GM12875 (cell line): ENCODE results near the gene SSBP3.

Experiments
- H3K4me3 ChIP-seq: one replicate; pipeline ENCODE4 v1.5.1; 2011; ENCODE audit warnings: low read depth, low read length, control low read depth
- CTCF ChIP-seq: IDR thresholded peaks from 2 replicates; pipeline ENCODE4 v1.5.1; 2011; ENCODE audit warnings: low read depth, mild to moderate bottlenecking, control low read depth, inconsistent platforms, low read length, moderate library complexity, borderline replicate concordance; ENCODE audit not compliant: insufficient read depth

Gene SSBP3

DNA sequence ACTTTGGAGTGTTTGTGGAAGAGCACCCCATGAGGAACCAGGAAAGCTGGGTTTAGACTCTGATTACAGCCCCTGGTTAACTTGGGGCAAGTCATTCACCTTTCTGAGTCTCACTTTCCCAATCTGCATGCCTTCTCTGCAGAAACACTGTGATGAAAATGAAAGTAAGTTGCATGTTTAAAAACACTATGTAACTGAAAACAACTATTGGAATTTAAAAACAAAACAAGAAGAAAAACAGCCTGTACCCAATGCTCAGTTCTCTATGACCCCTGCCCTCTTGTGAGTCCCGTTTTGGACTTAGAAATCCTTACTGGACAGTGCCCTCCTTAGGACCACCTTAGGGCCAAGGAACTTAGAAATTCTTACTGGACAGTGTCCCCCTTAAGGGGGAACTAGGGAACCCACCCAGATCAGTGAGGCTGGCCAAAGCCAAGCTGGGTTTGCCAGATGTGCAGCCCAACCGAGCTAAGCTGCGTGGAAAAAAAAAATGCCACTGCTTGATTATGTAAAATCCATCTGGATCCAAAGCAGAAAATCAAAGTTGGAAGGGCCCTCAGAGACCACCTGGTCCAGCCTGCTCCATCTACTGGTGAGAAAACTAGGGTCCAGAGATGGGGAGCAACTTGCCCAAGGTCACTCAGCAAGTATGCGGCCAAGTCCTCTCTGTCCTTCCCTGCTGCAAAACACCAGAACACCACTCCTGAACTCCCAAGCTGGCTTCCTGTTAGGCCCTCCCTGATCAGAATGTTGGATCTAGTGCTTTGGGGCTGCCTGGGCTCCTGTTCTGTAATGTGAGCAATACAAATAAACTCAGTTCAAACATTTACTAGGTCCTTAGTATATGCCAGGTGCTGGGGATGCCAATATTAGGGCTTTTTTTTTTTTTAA lies 128.5 kb downstream of the SSBP3 start:
- H3K4me3 ChIP-seq: no peak overlapping the region
- no peak for TF ChIP-seq CTCF

DNA sequence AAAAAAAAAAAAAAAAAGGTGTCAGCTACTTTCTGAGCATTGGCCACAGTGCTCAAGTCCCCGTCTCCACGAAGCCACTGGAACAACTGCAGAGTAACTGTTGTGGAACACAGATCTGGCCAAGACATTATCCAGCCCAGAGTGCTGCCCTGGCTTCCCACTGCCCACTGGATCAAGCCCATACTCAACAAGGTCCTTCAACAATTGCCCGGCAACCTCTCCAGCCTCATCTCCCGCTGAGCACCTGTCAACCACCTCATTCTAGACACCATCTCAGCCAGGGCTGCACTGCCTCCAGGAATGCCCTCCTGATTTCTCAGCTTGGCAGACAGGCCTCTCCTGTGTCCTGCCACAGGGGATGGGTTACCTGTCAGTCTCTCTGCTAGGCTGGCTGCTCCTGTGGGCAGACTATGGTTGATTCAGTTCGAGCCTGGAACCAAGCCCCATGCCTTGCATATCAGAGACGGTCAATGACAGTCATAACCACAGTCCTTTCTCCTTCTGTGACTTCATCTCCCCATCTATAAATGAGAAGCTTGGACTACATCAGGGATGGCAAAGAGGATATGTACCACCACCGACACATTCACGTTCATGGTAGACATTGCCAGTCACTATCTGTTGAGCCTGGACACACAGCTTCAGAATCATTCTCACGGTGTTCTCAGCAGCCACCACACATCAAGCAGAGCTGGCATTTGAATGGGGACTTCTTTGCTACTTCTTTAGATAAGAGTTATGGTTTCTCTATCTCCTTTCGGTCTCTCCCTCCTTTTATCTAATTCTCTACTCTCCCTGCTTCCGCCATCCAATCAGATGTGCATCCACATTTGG lies 129.4 kb downstream of the SSBP3 start:
- TF ChIP-seq CTCF: no peak
- H3K4me3 ChIP-seq: no peak overlapping the region

DNA sequence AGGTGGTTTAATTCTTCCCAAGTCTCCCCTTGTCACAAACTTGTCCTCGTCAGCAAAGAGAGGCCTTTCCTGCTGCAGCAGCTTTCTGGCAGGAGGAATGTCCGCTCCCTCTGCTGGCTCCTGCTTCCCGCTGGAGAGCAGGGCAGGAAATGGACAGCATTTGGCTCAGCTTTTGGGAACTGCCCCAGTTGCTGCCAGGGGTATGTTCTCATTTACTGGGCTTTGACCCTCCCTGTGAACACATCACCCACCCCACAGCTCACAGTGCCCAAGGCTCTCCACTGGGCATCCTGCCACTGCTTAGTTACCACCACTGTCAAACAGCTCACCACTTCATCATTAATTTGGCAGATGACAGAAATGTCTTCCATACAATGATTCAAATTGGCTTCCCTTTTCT lies 130.8 kb downstream of the SSBP3 start:
- TF ChIP-seq CTCF: no peak
- H3K4me3 ChIP-seq: no peak overlapping the region

GRCh38 chr1:54274881-54275280 lies 131.3 kb downstream of the SSBP3 start:
- H3K4me3 ChIP-seq: no peak overlapping the region
- TF ChIP-seq CTCF: no peak

DNA sequence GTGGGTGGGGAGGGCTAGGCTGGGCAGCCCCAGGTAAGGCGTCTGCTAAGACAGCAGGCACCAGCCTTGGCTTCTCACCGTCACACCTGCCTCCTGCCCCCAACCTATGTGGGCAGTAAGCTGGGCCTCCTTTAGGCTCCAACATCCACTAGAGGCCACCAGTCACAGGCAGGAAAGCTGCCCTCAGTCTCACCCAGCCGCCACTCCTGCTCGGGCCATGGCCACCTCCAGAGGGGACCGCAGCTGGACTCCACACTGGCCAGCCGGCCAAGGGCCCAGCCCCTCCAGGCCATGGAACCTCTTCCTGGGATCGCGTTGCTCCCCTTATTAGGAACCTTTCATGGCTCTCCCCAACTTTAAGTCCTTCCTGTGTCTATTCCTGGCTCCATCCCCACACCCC lies 131.7 kb downstream of the SSBP3 start:
- H3K4me3 ChIP-seq: no peak overlapping the region
- TF ChIP-seq CTCF: no peak

DNA sequence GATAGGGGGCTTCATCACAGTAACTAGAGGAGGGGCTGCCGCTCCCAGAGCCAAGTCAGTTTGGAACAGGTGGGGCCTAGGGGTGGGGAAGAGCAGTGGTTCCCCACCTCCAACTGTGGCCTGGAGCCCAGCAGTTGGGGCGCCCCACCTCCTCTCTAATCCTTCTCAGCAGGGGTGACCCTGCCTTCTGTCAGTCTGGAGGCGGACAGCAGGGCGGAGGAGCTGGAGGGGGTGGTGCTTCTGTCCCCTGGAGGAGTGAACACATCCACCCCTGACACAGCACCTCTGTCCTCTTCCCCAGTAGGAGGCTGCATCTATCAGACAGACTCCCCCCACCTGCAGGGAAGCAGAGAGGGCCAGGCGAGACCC lies 132.4 kb downstream of the SSBP3 start:
- no peak for TF ChIP-seq CTCF

More for the DNA sequence above, 132.4 kb downstream of the SSBP3 start:
- H3K4me3 ChIP-seq: no peak overlapping the region
